T-helper 2 cell treated with Interferon-gamma antibody and Interleukin-4, amounts not matched to agents 100 ng/mL and 5 ng/mL, for 36 hours (primary cell): ENCODE measurements around the gene SLC7A1. TPM values are rescaled to one million over a fixed set of nuclear protein-coding genes. Genes with fewer than 3 reads are reported as not detected.

ENCODE experiments used
- intact Hi-C: fragments of 100-400 bp; cut with micrococcal nuclease; formaldehyde crosslinking; loops from one replicate; pipeline ENCODE4 v1.15.1; 2023
- total RNA-seq: library from RNA; stranded (reverse); gene quantifications from 2 replicates; pipeline ENCODE4 v1.2.3, GENCODE V29; 2022

The SLC7A1 gene
- total RNA-seq, 1 donor from 2014 or later: 75.9 TPM

GRCh38 chr13:29491248-29491647, 104.2 kb downstream of the SLC7A1 start:
- intact Hi-C loops: no loop called here

GRCh38 chr13:29490561-29490885, 105.0 kb downstream of the SLC7A1 start:
- intact Hi-C loops: no loop called here

DNA sequence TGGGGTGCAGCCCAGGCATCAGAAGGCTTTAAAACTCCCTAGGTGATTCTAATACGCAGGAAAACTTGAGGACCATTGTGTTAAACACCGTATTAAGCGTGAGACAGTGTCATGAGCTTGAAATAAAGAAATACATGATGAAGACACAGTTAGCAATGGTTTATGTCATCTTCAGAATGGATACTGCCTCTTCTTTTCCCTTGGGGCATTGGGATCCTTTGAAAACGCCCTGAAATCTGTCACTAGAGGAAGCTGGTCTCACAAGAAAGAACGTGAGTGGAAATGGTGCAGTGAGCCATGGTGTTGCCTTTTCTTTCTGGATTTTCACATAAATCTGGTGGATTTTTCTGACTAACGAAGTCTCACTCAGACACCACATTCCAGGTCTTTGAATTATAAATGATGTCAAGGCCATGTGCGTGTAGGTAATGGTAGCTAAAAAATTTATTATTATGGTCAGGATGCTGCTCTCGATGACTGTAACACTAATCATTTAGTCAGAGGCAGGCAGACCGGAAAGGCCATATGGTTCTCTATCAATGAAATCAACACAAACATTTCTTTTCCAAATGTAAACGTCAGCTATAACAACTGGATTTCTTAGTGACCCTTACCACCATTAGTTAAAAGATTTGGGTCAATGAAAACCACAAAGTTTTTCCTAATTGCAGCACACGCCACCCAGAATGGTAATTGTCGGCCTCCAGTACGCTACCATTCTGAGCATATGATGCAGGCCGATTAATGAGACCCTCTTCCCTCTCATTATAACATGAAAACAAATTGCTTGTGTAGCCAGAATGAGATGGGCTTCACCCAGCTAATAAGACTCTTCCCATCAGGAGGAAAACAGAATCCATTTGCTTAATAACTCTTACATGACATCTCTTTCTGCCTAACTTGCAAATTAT, 105.6 kb downstream of the SLC7A1 start:
- intact Hi-C loops: no loop called here

DNA sequence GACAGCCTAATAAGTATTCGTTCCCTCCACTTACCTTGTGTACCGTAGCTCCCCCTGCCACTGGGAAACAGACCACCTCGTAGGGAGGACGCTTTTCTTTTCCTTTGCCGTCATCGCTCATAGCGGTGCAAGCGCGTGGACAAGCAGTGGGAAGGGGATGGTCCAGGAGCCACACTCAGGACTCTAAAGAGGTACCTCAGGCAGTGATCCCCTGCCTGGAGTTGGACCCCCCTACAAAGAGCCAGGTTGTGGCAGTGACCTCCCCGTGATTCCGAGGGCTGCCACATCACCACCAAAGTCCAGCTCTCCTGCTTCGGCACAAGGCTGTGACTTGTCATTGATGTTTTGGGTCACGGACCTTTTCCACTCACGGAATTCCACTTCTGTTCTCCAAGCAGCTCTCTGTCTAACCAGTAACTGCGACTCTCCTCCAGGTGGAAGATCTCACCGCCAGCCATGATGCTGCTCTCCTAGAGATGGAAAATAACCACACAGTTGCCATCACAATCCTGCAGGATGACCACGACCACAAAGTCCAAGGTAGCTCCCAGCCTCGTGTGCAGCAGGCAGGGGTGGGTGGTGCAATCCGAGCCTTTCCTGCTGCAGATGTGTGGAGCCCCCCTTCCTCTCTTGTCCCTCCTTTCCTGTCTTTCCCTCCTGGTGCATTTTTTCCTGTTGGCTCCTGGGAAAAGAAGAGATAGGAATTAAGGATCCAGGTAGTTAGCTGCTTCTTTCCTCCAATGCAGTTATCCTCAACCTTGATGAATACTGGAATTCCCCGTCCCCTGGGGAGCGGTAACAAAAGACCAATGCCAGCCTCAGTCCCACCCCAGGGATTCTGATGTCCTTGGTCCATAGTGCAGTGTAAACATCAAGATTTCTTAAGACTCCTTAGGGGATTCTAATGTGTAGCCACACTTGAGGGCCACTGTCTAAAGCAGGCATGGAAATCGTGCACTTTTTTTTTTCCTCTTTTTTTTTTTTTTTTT, 107.7 kb downstream of the SLC7A1 start:
- intact Hi-C loops: no loop called here

DNA sequence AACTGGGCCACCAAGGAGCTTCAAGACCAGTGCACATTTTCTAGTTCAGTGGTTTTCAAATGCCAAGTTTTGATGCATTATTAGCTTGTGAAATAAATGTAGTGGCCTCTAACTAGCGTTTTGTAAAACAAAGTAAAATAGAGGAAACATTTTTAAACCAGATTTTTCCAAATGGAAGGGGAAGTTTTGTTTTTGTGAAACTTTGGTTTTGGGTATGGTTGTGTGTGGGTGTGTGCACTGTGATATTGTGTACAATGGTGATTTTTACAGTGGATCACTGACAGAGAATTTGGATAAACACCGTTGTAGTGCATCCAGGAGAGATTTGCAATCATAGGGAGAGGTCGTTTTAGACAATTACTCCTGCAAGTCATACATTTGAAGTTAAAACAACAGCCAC, 108.9 kb downstream of the SLC7A1 start:
- intact Hi-C loops: no loop called here

DNA sequence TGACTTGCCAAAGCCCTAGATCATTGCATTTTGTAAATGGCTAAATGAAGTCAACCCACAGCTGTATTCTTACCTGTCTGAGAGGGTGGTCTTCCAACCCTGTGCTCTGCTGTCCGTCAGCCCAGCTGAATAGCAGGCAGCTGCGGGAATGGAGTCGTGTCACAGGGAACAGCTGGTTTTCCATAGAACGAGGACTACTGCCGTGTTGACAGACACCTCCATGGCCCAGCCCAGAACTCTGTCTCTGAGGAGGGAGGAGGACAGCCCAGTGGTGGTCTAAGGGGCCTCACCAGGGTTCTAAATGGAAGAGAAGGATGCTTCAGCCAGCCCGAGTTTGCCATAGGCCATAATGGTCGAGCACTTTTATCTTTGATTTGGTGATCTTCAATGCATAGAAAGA, 110.7 kb downstream of the SLC7A1 start:
- intact Hi-C loops: no loop called here

GRCh38 chr13:29484236-29484635, 111.3 kb downstream of the SLC7A1 start:
- intact Hi-C loops: no loop called here

DNA sequence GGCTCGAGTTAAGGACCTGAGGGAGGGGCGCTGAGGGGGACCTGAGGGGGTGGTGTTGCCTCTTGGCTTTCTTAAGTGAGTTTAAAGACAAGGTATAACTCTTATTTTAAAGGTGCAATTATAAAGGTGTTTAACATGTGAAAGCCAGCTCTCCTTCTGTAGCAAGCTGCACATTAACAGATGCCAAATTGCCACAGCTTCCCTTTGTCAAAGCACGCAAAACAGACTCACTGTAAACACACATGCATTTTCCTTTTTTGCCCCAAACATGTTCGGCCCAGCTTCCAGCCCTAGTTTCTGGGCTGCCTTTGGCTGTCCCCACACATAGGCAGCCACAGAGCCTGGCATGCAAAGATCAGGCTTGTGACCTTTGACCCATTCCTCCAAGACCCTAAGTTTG, 111.9 kb downstream of the SLC7A1 start:
- intact Hi-C loops: no loop called here

DNA sequence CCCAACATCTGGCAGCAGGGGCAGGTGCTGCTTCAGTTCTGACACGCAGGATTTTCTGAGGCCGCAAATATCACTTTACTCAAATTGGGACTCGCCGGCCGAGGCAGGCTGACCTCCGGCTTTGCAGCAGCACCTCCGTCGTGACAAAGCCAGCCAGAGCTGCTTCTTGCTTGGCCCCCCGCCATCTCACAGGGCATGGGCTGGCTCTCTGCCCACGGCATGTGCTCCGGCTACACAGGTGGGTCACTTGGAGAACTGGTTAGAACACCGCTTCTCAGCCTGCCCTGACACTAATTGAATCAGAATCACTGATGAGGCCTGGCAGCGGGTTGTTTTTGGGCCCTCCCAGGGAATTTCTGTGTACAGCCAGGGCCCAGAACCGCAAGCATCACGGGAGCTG, 112.3 kb downstream of the SLC7A1 start:
- intact Hi-C loops: no loop called here

- intact Hi-C loops: no loop called here
These were observed 113.0 kb downstream of the SLC7A1 start for GRCh38 chr13:29482504-29482903.

GRCh38 chr13:29481603-29482002, 113.9 kb downstream of the SLC7A1 start:
- intact Hi-C loops: no loop called here

- intact Hi-C loops: no loop called here
These were observed 114.5 kb downstream of the SLC7A1 start for GRCh38 chr13:29480893-29481525.

- intact Hi-C loops: no loop called here
These were observed 115.6 kb downstream of the SLC7A1 start for GRCh38 chr13:29479716-29480492.

- intact Hi-C loops: no loop called here
These were observed 119.4 kb downstream of the SLC7A1 start for GRCh38 chr13:29476046-29476445.

DNA sequence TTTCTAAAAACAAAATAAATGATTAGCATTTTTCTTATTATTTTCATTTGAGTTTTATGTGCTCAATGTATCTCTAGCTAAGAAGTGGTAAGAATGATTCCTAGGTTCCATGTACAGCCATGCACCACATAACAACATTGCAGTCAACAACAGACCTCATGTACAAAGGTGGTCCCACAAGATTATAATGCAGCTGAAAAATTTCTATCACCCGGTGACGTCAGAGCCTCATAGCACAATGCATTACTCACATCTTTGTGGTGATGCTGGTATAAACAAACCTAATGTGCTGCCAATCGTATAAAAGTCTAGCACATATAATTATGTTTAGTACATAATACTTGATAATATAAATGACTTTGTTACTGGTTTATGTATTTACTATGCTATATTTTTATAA, 120.5 kb downstream of the SLC7A1 start:
- intact Hi-C loops: no loop called here

DNA sequence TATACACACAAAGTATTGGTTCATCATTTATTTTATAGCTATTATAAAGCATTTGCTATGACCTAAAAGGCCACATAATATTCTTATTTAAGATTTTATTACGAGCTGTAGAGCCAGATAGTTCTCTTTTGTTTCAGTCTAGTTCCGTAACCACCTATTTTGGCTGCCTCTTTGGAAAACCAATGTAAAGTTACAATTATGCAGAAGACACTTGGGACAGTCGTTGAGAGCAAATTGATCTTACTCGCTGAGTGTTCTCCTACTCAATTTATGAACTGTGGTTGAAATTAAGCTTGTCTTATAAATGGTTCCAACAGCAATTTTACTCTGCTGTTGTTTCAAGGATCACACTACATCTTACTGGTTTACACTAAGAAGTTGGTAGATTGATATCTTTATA, 122.3 kb downstream of the SLC7A1 start:
- intact Hi-C loops: no loop called here

DNA sequence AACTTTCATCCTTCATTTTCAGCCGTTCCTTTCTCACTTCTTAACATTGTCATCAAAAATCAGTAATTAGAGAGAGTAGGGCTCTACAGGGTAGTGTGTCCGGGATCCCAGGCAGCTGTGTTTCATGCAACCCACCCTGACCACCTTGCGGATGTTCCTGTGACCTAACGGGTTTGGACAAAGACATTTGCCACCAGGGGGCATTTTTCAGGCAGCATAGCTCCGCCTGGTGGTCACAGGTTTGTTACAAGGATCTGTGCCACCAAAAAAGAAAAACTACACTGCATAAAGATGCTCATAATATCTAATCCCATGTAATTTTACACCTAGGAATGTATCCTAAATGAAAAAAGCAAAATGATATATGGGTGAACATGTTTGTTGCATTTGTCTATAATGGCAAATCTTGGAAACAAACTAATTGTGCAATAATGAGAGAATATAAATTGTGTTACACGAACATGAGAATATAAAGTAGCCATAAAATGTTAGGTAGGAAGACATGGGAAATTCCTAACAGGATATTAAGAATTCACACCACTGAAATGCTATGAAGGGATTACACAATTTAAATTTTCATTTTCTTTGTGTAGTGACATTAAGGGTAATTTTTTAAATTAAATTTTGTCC, 123.0 kb downstream of the SLC7A1 start:
- intact Hi-C loops: no loop called here

- intact Hi-C loops: no loop called here
These were observed 123.9 kb downstream of the SLC7A1 start for GRCh38 chr13:29471551-29471950.

GRCh38 chr13:29465741-29466293, 129.7 kb downstream of the SLC7A1 start:
- intact Hi-C loops: no loop called here

- intact Hi-C loops: no loop called here
These were observed 131.3 kb downstream of the SLC7A1 start for GRCh38 chr13:29464105-29464679.
